Limb (tissue), 2 donors: ENCODE results near the gene NAALADL2.
"Not testable (repeated sequence)": the region's sequence is repeated elsewhere in the genome, so short reads cannot be mapped to it uniquely, and the experiment has no call there.

Source experiments
- DNase-seq, 2 donors: peaks; one replicate each; pipeline ENCODE4 v3.0.0-alpha.2; 2016; ENCODE audit errors: extremely low spot score in 2 of 2

The NAALADL2 gene

GRCh38 chr3:175068587-175068986 is 209.5 kb downstream of the NAALADL2 start:
- no peak for DNase-seq

- DNase-seq = no peak
Measured at GRCh38 chr3:175070946-175071345, 211.8 kb downstream of the NAALADL2 start.

- DNase-seq = no peak
Measured at GRCh38 chr3:175073219-175073905, 214.2 kb downstream of the NAALADL2 start.

- no peak for DNase-seq
Measured at GRCh38 chr3:175075269-175075668, 216.1 kb downstream of the NAALADL2 start.

GRCh38 chr3:175077216-175077615 is 218.1 kb downstream of the NAALADL2 start:
- DNase-seq = no peak

- DNase-seq = no peak
Measured at GRCh38 chr3:175082631-175083030, 223.5 kb downstream of the NAALADL2 start.

GRCh38 chr3:175087128-175087527 is 228.0 kb downstream of the NAALADL2 start:
- DNase-seq = not testable (repeated sequence)

- DNase-seq = no peak
Measured at GRCh38 chr3:175088766-175089380, 229.7 kb downstream of the NAALADL2 start.

- DNase-seq = no peak
Measured at GRCh38 chr3:175091426-175092114, 232.4 kb downstream of the NAALADL2 start.

- DNase-seq = no peak
Measured at GRCh38 chr3:175093748-175094147, 234.6 kb downstream of the NAALADL2 start.

GRCh38 chr3:175094344-175094743 is 235.2 kb downstream of the NAALADL2 start:
- no peak for DNase-seq

GRCh38 chr3:175098644-175099043 is 239.5 kb downstream of the NAALADL2 start:
- DNase-seq = no peak

GRCh38 chr3:175102161-175102560 is 243.0 kb downstream of the NAALADL2 start:
- no peak for DNase-seq

GRCh38 chr3:175103298-175103697 is 244.2 kb downstream of the NAALADL2 start:
- no peak for DNase-seq

- no peak for DNase-seq
Measured at GRCh38 chr3:175105066-175105465, 245.9 kb downstream of the NAALADL2 start.

GRCh38 chr3:175107231-175107630 is 248.1 kb downstream of the NAALADL2 start:
- no peak for DNase-seq

- no peak for DNase-seq
Measured at GRCh38 chr3:175107995-175108394, 248.9 kb downstream of the NAALADL2 start.

GRCh38 chr3:175108613-175109151 is 249.5 kb downstream of the NAALADL2 start:
- no peak for DNase-seq

GRCh38 chr3:175111036-175111435 is 251.9 kb downstream of the NAALADL2 start:
- no peak for DNase-seq

GRCh38 chr3:175118382-175118941 is 259.3 kb downstream of the NAALADL2 start:
- no peak for DNase-seq

- no peak for DNase-seq
Measured at GRCh38 chr3:175121225-175121624, 262.1 kb downstream of the NAALADL2 start.

GRCh38 chr3:175127075-175127662 is 268.0 kb downstream of the NAALADL2 start:
- DNase-seq = no peak
